Breast epithelium (tissue), 4 donors: Measurements from ENCODE around the gene SEPTIN11. TPM values are rescaled to one million over a fixed set of nuclear protein-coding genes. Genes with fewer than 3 reads are reported as not detected.
A peak's percentile ranks its signal among the peaks of the same experiment; 100 is the strongest.

Experiments
- DNase-seq, 2 donors: peaks; one replicate each; pipeline ENCODE4 v3.0.0-alpha.2; 2019; ENCODE audit warnings: low spot score in 2 of 2
- H3K27ac ChIP-seq, 2 donors: fragments of 200-600 bp; sonication (generic) in 1 of 2; one replicate each; pipeline ENCODE4 v1.5.1; 2016 to 2019; ENCODE audit warnings: mild to moderate bottlenecking in 1 of 2
- H3K27me3 ChIP-seq, 2 donors: fragments of 200-600 bp; sonication (generic) in 1 of 2; one replicate each; pipeline versions ENCODE4 v1.5.1 to v1.6.0; 2017 to 2019; ENCODE audit warnings: control low read depth in 1 of 2, mild to moderate bottlenecking in 1 of 2
- H3K36me3 ChIP-seq: fragments of 200-600 bp; one replicate; pipeline ENCODE4 v1.5.1; 2019
- H3K4me1 ChIP-seq, 2 donors: fragments of 200-600 bp; sonication (generic); one replicate each; pipeline ENCODE4 v1.5.1; 2016 to 2019; ENCODE audit warnings: control low read depth in 1 of 2
- H3K4me3 ChIP-seq, 3 donors: fragments of 200-600 bp; sonication (generic); 1 replicate in 2 of 3; 2 replicates in 1 of 3; pipeline ENCODE4 v1.5.1; 2016 to 2019; ENCODE audit warnings: mild to moderate bottlenecking in 3 of 3, moderate library complexity in 2 of 3
- H3K9me3 ChIP-seq, 2 donors: fragments of 200-600 bp; sonication (generic) in 1 of 2; one replicate each; pipeline ENCODE4 v1.5.1; 2016 to 2019; ENCODE audit warnings: control low read depth in 1 of 2
- POLR2A ChIP-seq: fragments of 450-650 bp; IDR thresholded peaks from one replicate; pipeline ENCODE4 v1.6.1; 2016; ENCODE audit warnings: antibody characterized with exemption, mild to moderate bottlenecking, moderate library complexity
- POLR2AphosphoS5 ChIP-seq, 3 donors: sonication (generic); formaldehyde crosslinking; IDR thresholded peaks; one replicate each; pipeline ENCODE4 v1.6.1; 2017; ENCODE audit warnings: antibody characterized with exemption in 3 of 3
- intact Hi-C: fragments of 100-400 bp; cut with DNase I; formaldehyde crosslinking; loops from one replicate; pipeline ENCODE4 v1.15.1; 2023; ENCODE audit warnings: low total_unique reads
- total RNA-seq, 3 donors: library from RNA; depleted of rRNA; stranded (reverse); fragments of >200 nt; gene quantifications; one replicate each; pipeline ENCODE4 v1.1.0, GENCODE V29; 2016
- TF ChIP-seq, protein P1 (sequence below), 3 donors: fragments of 450-650 bp; IDR thresholded peaks; one replicate each; pipeline ENCODE4 v1.5.1; 2016 to 2017; ENCODE audit warnings: antibody characterized with exemption in 3 of 3, mild to moderate bottlenecking in 3 of 3, moderate library complexity in 3 of 3

Gene SEPTIN11
- 100 to 1,000 TPM in 2 of 3 donors, 10 to 100 TPM in 1; 78.6 to 362 (median 329) TPM for total RNA-seq

- TF ChIP-seq POLR2A (peak; percentile 44), POLR2AphosphoS5 (IDR thresholded peaks at IDR 0.05) (peak; percentile 77 to 90 (median 81))
- TF ChIP-seq, protein P1, sequence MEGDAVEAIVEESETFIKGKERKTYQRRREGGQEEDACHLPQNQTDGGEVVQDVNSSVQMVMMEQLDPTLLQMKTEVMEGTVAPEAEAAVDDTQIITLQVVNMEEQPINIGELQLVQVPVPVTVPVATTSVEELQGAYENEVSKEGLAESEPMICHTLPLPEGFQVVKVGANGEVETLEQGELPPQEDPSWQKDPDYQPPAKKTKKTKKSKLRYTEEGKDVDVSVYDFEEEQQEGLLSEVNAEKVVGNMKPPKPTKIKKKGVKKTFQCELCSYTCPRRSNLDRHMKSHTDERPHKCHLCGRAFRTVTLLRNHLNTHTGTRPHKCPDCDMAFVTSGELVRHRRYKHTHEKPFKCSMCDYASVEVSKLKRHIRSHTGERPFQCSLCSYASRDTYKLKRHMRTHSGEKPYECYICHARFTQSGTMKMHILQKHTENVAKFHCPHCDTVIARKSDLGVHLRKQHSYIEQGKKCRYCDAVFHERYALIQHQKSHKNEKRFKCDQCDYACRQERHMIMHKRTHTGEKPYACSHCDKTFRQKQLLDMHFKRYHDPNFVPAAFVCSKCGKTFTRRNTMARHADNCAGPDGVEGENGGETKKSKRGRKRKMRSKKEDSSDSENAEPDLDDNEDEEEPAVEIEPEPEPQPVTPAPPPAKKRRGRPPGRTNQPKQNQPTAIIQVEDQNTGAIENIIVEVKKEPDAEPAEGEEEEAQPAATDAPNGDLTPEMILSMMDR (IDR thresholded peaks at IDR 0.05): no peak
- H3K9me3 ChIP-seq: no peaks in the 10 kb centered on the region
- H3K4me1 ChIP-seq: no peaks in the 10 kb centered on the region
- H3K4me3 ChIP-seq: peak within 1 kb of the TSS; percentile 74 to 90 (median 85)
- no peaks in the 10 kb centered on the region for H3K27me3 ChIP-seq
- intact Hi-C loops: no loop called here
- peak; percentile 83 to 85 for DNase-seq
- peak within 1 kb of the TSS; percentile 88 to 89 for H3K27ac ChIP-seq
- no peaks in the 10 kb centered on the region for H3K36me3 ChIP-seq
These were observed at the start of gene SEPTIN11 for GRCh38 chr4:76949276-76950051. Gene SEPTIN11 (plus strand): TSS chr4:76949752. CDS start chr4:76949904, 152 bp downstream.

DNA sequence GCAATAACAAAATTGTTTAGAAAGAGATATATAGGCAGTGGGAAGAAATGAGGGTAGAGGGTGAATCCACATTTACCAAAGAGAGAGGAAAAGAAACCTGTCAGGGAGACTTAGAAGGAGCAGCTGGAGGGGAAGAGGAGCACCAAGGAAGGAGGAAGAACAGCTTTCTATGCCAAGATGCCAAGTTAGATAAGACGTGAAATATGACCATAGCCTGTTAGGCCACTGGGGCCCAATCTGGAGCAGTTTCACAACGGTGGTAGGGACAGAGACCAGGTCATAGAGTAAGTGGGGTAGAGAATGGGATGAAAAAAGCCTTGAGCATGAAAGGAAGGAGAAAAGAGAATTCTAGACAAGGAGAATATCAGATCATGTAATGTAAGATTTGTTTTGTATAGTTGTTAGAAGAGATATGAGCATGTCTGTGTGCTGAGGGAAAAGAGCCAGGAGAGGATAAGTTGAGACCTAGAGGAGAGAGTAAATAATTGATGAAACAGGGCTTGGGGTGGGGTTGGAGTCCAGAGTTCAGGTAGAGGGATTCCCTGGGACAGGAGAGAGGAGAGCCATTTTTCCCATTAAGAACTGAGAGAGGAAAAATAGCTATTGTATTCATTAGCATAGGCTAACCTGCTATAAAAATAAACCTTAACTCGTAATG is 47.2 kb upstream of the SEPTIN11 start:
- Histone ChIP-seq H3K27me3 (no peaks in the 10 kb centered on the region), H3K9me3 (no peaks in the 10 kb centered on the region), H3K4me3 (no peak overlapping the region), H3K36me3 (no peaks in the 10 kb centered on the region), H3K27ac (no peak overlapping the region), H3K4me1 (no peaks in the 10 kb centered on the region)
- TF ChIP-seq POLR2AphosphoS5 (IDR thresholded peaks at IDR 0.05) (no peak), POLR2A (no peak)
- TF ChIP-seq, protein P1 (IDR thresholded peaks at IDR 0.05): no peak
- no peak for DNase-seq
- intact Hi-C loops: no loop called here

DNA sequence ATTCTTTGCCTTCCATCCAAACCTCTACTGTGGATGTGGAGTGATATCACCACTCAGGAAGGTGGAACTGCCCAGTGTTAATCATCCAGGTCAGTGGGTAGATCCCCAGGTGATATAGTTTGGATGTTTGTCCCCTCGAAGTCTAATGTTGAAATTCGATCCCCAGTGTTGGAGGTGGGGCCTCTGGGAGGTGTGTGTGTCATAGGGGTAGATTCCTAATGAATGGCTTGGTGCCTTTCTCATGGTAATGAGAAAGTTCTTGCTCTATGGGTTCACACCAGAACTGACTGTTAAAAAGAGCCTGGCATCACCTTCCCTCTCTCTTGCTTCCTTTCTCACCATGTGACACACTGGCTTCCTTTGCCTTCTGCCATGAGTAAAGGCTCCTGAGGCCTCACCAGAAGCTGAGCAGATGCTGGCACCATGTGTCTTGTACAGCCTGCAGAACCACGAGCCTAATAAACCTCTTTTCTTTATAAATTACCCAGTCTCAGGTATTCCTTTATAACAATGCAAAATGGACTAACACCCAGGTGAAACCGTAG is 44.8 kb upstream of the SEPTIN11 start:
- intact Hi-C loops: no loop called here
- TF ChIP-seq, protein P1 (IDR thresholded peaks at IDR 0.05): no peak
- no peak for TF ChIP-seq POLR2AphosphoS5 (IDR thresholded peaks at IDR 0.05)
- TF ChIP-seq POLR2A: no peak
- H3K4me3 ChIP-seq: no peak overlapping the region
- no peaks in the 10 kb centered on the region for H3K27me3 ChIP-seq
- no peak for DNase-seq
- no peaks in the 10 kb centered on the region for H3K36me3 ChIP-seq
- no peak overlapping the region for H3K27ac ChIP-seq
- H3K4me1 ChIP-seq: no peaks in the 10 kb centered on the region
- no peaks in the 10 kb centered on the region for H3K9me3 ChIP-seq

GRCh38 chr4:76905521-76905920 is 44.0 kb upstream of the SEPTIN11 start:
- intact Hi-C loops: no loop called here
- no peaks in the 10 kb centered on the region for H3K27me3 ChIP-seq
- no peaks in the 10 kb centered on the region for H3K9me3 ChIP-seq
- H3K4me3 ChIP-seq: no peak overlapping the region
- H3K27ac ChIP-seq: no peak overlapping the region
- no peak for DNase-seq
- no peaks in the 10 kb centered on the region for H3K36me3 ChIP-seq
- H3K4me1 ChIP-seq: no peaks in the 10 kb centered on the region
- no peak for TF ChIP-seq POLR2AphosphoS5 (IDR thresholded peaks at IDR 0.05)
- TF ChIP-seq POLR2A: no peak
- TF ChIP-seq, protein P1 (IDR thresholded peaks at IDR 0.05): no peak

DNA sequence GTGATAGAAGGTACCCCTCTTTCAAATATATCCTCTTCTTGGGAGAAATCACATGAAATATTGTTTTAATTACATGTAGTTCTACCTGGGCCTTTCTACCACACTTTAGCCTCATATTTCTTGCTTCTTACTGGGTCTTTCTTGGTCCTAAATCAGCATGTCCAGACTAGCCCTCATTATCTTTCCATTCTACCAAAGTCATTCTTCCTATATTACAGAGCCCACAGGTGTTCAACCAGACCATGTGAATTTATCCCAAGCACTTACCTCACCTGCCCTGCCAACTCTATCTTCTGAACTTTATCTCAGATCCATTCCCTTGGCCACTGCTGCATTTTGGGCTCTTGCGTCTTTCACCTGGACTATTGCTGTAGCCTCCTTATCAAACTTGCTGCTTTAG is 39.8 kb upstream of the SEPTIN11 start:
- intact Hi-C loops: no loop called here
- no peaks in the 10 kb centered on the region for H3K36me3 ChIP-seq
- TF ChIP-seq, protein P1 (IDR thresholded peaks at IDR 0.05): no peak
- TF ChIP-seq POLR2A: no peak
- no peak for TF ChIP-seq POLR2AphosphoS5 (IDR thresholded peaks at IDR 0.05)
- H3K4me1 ChIP-seq: no peaks in the 10 kb centered on the region
- H3K27me3 ChIP-seq: no peaks in the 10 kb centered on the region
- H3K4me3 ChIP-seq: no peak overlapping the region
- no peaks in the 10 kb centered on the region for H3K9me3 ChIP-seq
- H3K27ac ChIP-seq: no peak overlapping the region
- no peak for DNase-seq
